GM23248 (cell line): ENCODE data around the gene FURIN. TPM values are rescaled to one million over a fixed set of nuclear protein-coding genes. Genes with fewer than 3 reads are reported as not detected.
"Not testable (repeated sequence)": the region's sequence is repeated elsewhere in the genome, so short reads cannot be mapped to it uniquely, and the experiment has no call there.

Source experiments
- DNase-seq: peaks from one replicate; pipeline ENCODE4 v3.0.0-alpha.2; 2015
- H2AFZ ChIP-seq: fragments of 200-600 bp; sonication (generic); 2 replicates; pipeline ENCODE4 v1.6.1; 2016; ENCODE audit warnings: antibody characterized with exemption
- H3F3A ChIP-seq: fragments of 200-600 bp; sonication (generic); 2 replicates; pipeline ENCODE4 v1.6.1; 2016; ENCODE audit warnings: mild to moderate bottlenecking, antibody characterized with exemption, mixed run types; ENCODE audit not compliant: insufficient read depth
- H3K27ac ChIP-seq: fragments of 200-600 bp; sonication (generic); 2 replicates; pipeline ENCODE4 v1.5.1; 2016; ENCODE audit warnings: mild to moderate bottlenecking
- H3K27me3 ChIP-seq: fragments of 200-600 bp; sonication (generic); replicated peaks from 2 replicates; pipeline ENCODE4 v1.6.1; 2016; ENCODE audit warnings: mild to moderate bottlenecking; ENCODE audit not compliant: insufficient read depth
- H3K36me3 ChIP-seq: fragments of 200-600 bp; sonication (generic); 2 replicates; pipeline ENCODE4 v1.6.1; 2016; ENCODE audit warnings: low read depth, mild to moderate bottlenecking
- H3K4me1 ChIP-seq: fragments of 200-600 bp; sonication (generic); 2 replicates; pipeline ENCODE4 v1.6.1; 2016; ENCODE audit warnings: mild to moderate bottlenecking; ENCODE audit not compliant: insufficient read depth
- H3K4me2 ChIP-seq: fragments of 200-600 bp; sonication (generic); one replicate; pipeline ENCODE4 v1.6.1; 2016; ENCODE audit warnings: mild to moderate bottlenecking; ENCODE audit not compliant: unreplicated experiment
- H3K4me3 ChIP-seq: fragments of 200-600 bp; sonication (generic); 2 replicates; pipeline ENCODE4 v1.5.1; 2016; ENCODE audit warnings: mild to moderate bottlenecking
- H3K79me2 ChIP-seq: fragments of 200-600 bp; sonication (generic); 2 replicates; pipeline ENCODE4 v1.6.1; 2016; ENCODE audit warnings: mild to moderate bottlenecking; ENCODE audit not compliant: insufficient read depth
- H3K9ac ChIP-seq: fragments of 200-600 bp; sonication (generic); 2 replicates; pipeline ENCODE4 v1.6.1; 2016; ENCODE audit warnings: mild to moderate bottlenecking
- H3K9me2 ChIP-seq: fragments of 200-600 bp; sonication (generic); 2 replicates; pipeline ENCODE4 v1.6.1; 2016; ENCODE audit warnings: mixed run types, mild to moderate bottlenecking, moderate library complexity; ENCODE audit not compliant: insufficient read depth
- H3K9me3 ChIP-seq: fragments of 200-600 bp; sonication (generic); one replicate; pipeline ENCODE4 v1.6.1; 2017; ENCODE audit warnings: low read depth
- H4K20me1 ChIP-seq: fragments of 200-600 bp; sonication (generic); 2 replicates; pipeline ENCODE4 v1.6.0; 2016; ENCODE audit not compliant: insufficient read depth
- EZH2 ChIP-seq: fragments of 200-600 bp; sonication (generic); IDR thresholded peaks from 2 replicates; pipeline ENCODE4 v1.6.1; 2018; ENCODE audit warnings: antibody characterized with exemption, mild to moderate bottlenecking; ENCODE audit not compliant: insufficient read depth, poor library complexity, severe bottlenecking
- EZH2phosphoT487 ChIP-seq: fragments of 200-600 bp; sonication (generic); IDR thresholded peaks from 2 replicates; pipeline ENCODE4 v1.6.1; 2018; ENCODE audit warnings: antibody characterized with exemption, moderate library complexity, mild to moderate bottlenecking, low read depth; ENCODE audit not compliant: insufficient read depth
- WGBS, 2 experiments: methylation state at CpG; one replicate each; pipeline ENCODE4 v1.1.6; 2015 to 2017; ENCODE audit warnings: low lambda C conversion rate in 2 of 2, low coverage in 1 of 2; ENCODE audit errors: missing lambda C conversion rate in 2 of 2; 5-methylcytosine and 5-hydroxymethylcytosine counted together
- in situ Hi-C: fragments of 300-500 bp; cut with MboI; formaldehyde crosslinking; loops from 2 replicates; pipeline ENCODE4 v1.15.0; 2020
- polyA plus RNA-seq: library from polyadenylated mRNA; unstranded; fragments of >200 nt; fragmentation: Nextera tagmentation; extraction: Ambion mirVana; gene quantifications from 2 replicates; pipeline ENCODE4 v1.2.1, GENCODE V29; 2016
- total RNA-seq: library from RNA; depleted of rRNA; stranded (reverse); fragments of >200 nt; shearing (Covaris generic); gene quantifications from 2 replicates; pipeline ENCODE4 v1.2.3, GENCODE V29; 2014

FURIN gene
- total and polyA plus RNA-seq, 2 experiments from 2014 or later, result 13.9 to 50.8 TPM

DNA sequence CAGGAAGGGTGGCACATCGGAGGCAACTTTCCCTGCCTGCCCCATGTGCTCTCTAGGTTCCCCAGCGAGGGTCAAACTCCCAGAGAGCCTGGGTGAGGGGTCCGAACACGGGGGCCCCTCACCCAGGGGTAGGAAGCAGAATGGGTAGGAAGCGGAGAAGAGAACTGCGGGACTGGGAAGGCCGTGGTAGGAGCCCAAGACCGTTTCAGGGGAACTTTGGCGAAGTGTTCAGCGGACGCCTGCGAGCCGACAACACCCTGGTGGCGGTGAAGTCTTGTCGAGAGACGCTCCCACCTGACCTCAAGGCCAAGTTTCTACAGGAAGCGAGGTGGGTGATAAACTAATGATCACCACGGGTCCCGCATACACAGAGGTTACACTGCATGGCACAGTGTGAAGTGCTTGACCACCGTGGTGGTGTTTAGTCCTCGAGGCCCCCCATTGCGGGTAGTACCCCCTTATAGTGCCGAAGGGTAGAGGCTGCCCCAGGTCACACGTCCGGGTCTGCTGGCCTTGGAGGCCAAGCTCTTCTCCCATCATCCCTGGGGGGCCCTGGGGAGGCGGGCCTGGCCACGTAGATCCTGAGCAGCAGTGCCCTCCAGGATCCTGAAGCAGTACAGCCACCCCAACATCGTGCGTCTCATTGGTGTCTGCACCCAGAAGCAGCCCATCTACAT lies 24.2 kb downstream of the FURIN start:
- 96 to 97% methylated on average over 27 to 29 of the region's 29 CpGs for WGBS, 2 experiments
- H3K9me3 ChIP-seq, result no peaks in the 10 kb centered on the region
- H3K27me3 ChIP-seq, result no peaks in the 10 kb centered on the region
- no peaks in the 10 kb centered on the region for H3K9me2 ChIP-seq
- no peaks in the 10 kb centered on the region for H3K79me2 ChIP-seq
- H3K4me1 ChIP-seq, result no peaks in the 10 kb centered on the region
- DNase-seq, result no peak
- no peak for TF ChIP-seq EZH2
- no peak for TF ChIP-seq EZH2phosphoT487
- H3K4me3 ChIP-seq, result no peak overlapping the region
- no peak overlapping the region for H2AFZ ChIP-seq
- no peak overlapping the region for H3K9ac ChIP-seq
- H3K4me2 ChIP-seq, result no peak overlapping the region
- H3F3A ChIP-seq, result no peaks in the 10 kb centered on the region
- no peak overlapping the region for H3K27ac ChIP-seq
- H3K36me3 ChIP-seq, result no peaks in the 10 kb centered on the region
- in situ Hi-C loops, result loop anchor here (25.0 kb wide), 1 partner anchor 580 kb away; no protein-coding TSS in a partner anchor
- no peaks in the 10 kb centered on the region for H4K20me1 ChIP-seq

GRCh38 chr15:90893175-90894090 lies 25.0 kb downstream of the FURIN start:
- H3K36me3 ChIP-seq, result no peaks in the 10 kb centered on the region
- no peak overlapping the region for H3K4me2 ChIP-seq
- no peak overlapping the region for H3K9ac ChIP-seq
- in situ Hi-C loops, result loop anchor here (25.0 kb wide), 1 partner anchor 581 kb away; no protein-coding TSS in a partner anchor
- 92 to 94% methylated on average over 32 to 33 of the region's 33 CpGs for WGBS, 2 experiments
- no peaks in the 10 kb centered on the region for H4K20me1 ChIP-seq
- no peaks in the 10 kb centered on the region for H3K79me2 ChIP-seq
- H3K4me3 ChIP-seq, result no peak overlapping the region
- H3K27me3 ChIP-seq, result no peaks in the 10 kb centered on the region
- H2AFZ ChIP-seq, result no peak overlapping the region
- H3K27ac ChIP-seq, result no peak overlapping the region
- no peaks in the 10 kb centered on the region for H3K9me3 ChIP-seq
- no peaks in the 10 kb centered on the region for H3K9me2 ChIP-seq
- TF ChIP-seq EZH2 (no peak), EZH2phosphoT487 (no peak)
- no peaks in the 10 kb centered on the region for H3F3A ChIP-seq
- no peaks in the 10 kb centered on the region for H3K4me1 ChIP-seq
- DNase-seq, result no peak

DNA sequence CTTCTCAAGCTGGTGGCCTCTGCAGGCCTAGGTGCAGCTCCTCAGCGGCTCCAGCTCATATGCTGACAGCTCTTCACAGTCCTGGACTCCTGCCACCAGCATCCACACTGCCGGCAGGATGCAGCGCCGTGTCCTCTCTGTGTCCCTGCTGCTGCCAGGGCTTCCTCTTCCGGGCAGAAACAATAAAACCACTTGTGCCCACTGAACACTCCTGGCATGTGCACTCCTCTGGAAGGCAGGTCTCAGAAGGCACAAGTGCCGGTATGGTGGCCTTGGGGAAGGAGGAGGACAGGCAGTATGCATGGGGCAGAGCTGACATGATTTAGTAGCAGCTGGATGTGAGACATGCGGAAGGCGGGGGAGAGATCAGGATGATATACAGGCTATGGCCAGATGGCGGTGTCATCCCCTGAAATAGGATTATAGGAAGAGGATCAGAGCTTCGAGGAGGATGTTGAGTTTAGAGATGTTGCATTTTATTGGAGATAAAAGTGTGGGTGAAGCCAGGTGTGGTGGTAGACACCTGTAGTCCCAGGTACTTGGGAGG lies 27.3 kb downstream of the FURIN start:
- H3K9me3 ChIP-seq, result no peaks in the 10 kb centered on the region
- H4K20me1 ChIP-seq, result no peaks in the 10 kb centered on the region
- WGBS, 2 experiments, result 50 to 53% methylated on average over 10 of the region's 10 CpGs
- H3K4me1 ChIP-seq, result no peaks in the 10 kb centered on the region
- no peak overlapping the region for H3K9ac ChIP-seq
- in situ Hi-C loops, result loop anchor here (25.0 kb wide), 1 partner anchor 583 kb away; no protein-coding TSS in a partner anchor
- H3F3A ChIP-seq, result no peaks in the 10 kb centered on the region
- TF ChIP-seq EZH2phosphoT487, result no peak
- TF ChIP-seq EZH2, result no peak
- no peaks in the 10 kb centered on the region for H3K79me2 ChIP-seq
- H3K27ac ChIP-seq, result no peak overlapping the region
- H3K9me2 ChIP-seq, result no peaks in the 10 kb centered on the region
- H2AFZ ChIP-seq, result no peak overlapping the region
- no peaks in the 10 kb centered on the region for H3K27me3 ChIP-seq
- H3K36me3 ChIP-seq, result no peaks in the 10 kb centered on the region
- H3K4me2 ChIP-seq, result no peak overlapping the region
- DNase-seq, result peak; percentile 28
- no peak overlapping the region for H3K4me3 ChIP-seq

DNA sequence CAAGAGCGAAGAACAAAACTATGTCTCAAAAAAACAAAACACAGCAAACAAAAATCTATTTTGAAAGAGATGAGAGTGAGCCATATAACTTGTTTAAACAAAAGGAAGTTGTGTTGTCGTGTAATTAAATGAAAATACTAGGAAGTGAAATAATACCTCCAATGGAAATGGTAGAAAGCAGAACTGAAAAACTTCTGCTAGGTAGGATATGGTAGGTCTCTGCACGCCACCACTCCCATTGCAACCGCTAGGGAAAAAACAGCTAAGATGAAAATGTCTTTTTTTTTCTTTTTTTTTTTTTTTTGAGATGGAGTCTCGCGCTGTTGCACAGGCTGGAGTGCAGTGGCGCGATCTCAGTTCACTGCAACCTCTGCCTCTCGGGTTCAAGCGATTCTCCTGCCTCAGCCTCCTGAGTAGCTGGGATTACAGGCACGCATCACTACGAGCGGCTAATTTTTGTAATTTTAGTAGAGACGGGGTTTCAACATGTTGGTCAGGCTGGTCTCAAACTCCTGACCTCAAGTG lies 28.8 kb downstream of the FURIN start:
- H3K27me3 ChIP-seq, DNase-seq, H3K9me3 ChIP-seq, H2AFZ ChIP-seq, H3K9ac ChIP-seq, H3K4me1 ChIP-seq, H4K20me1 ChIP-seq, H3K4me3 ChIP-seq, H3K4me2 ChIP-seq, H3K9me2 ChIP-seq, H3K79me2 ChIP-seq, H3K36me3 ChIP-seq, H3K27ac ChIP-seq: not testable (repeated sequence)
- peaks cover 10% of the 10 kb centered on the region; the same call in 1 of the 2 replicates for H3F3A ChIP-seq
- 91 to 92% methylated on average over 14 of the region's 14 CpGs for WGBS, 2 experiments
- in situ Hi-C loops, result loop anchor here (25.0 kb wide), 1 partner anchor 585 kb away; no protein-coding TSS in a partner anchor
